HUES64 (cell line): ENCODE results near the gene KCP.
"Not testable (repeated sequence)": the region's sequence is repeated elsewhere in the genome, so short reads cannot be mapped to it uniquely, and the experiment has no call there.

Experiments used
- H3K27ac ChIP-seq: 2 replicates; pipeline ENCODE4 v1.7.0; 2013; ENCODE audit warnings: low read depth, low read length, inconsistent platforms
- H3K27me3 ChIP-seq: 2 replicates; pipeline ENCODE4 v1.6.1; 2013; ENCODE audit warnings: mild to moderate bottlenecking, low read length; ENCODE audit not compliant: insufficient read depth
- H3K36me3 ChIP-seq: 2 replicates; pipeline ENCODE4 v1.6.1; 2013; ENCODE audit warnings: mild to moderate bottlenecking, low read length; ENCODE audit not compliant: insufficient read depth
- H3K4me1 ChIP-seq: 2 replicates; pipeline ENCODE4 v1.6.1; 2013; ENCODE audit warnings: mild to moderate bottlenecking, low read length, moderate library complexity; ENCODE audit not compliant: insufficient read depth
- H3K4me3 ChIP-seq: 2 replicates; pipeline ENCODE4 v1.5.1; 2013; ENCODE audit warnings: mild to moderate bottlenecking, low read length, moderate library complexity
- H3K9ac ChIP-seq: 2 replicates; pipeline ENCODE4 v1.6.1; 2013; ENCODE audit warnings: mild to moderate bottlenecking, low read depth, low read length
- H3K9me3 ChIP-seq: 2 replicates; pipeline ENCODE4 v1.6.1; 2013; ENCODE audit warnings: low read depth, low read length; ENCODE audit not compliant: insufficient read depth
- WGBS: fragments of 150-250, 120-280 bp; methylation state at CpG from one replicate; pipeline ENCODE4 v1.1.7; 2013; ENCODE audit warnings: missing lambda C conversion rate; 5-methylcytosine and 5-hydroxymethylcytosine counted together

KCP gene

DNA sequence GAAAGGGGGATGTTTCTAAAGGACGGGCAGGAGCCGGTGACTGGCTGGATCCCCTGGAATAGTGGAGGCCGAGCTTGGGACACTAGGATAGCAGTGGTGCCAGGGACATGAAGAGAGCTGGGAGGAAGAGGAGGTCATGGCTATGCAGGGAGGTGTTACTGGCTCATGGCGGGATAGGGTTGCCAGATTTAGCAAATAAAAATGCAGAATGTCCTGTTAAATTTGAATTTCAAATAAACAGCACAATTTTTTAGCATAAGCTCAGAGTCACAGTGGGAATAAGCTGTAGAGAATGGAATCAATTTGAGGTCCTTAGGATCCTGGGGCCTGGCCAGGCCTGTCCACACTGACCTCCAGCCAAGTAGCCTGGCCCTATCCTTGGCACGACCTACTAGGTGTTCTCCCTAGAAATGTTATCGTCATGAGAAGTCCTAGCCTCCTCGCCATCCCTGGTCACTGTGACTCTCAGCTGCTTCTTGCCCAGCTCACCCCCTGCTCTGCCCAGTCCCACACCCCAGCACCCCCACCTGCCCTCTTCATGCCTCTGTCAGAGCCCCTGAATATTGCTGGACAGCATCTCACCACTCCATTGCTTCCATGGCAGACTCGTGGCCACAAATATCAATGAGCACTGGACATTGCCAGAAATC is 7.6 kb upstream of the KCP start:
- H3K27ac ChIP-seq = no peak overlapping the region
- H3K4me3 ChIP-seq = no peak overlapping the region
- no peak overlapping the region for H3K9ac ChIP-seq
- H3K9me3 ChIP-seq = no peaks in the 10 kb centered on the region
- no peaks in the 10 kb centered on the region for H3K36me3 ChIP-seq
- H3K27me3 ChIP-seq = peaks cover 39% of the 10 kb centered on the region
- peaks cover 11% of the 10 kb centered on the region; the same call in 1 of the 2 replicates for H3K4me1 ChIP-seq
- 91% methylated on average over 7 of the region's 8 CpGs for WGBS

- Histone ChIP-seq H3K4me1 (peaks cover 11% of the 10 kb centered on the region; the same call in 1 of the 2 replicates), H3K27ac (no peak overlapping the region), H3K4me3 (no peak overlapping the region), H3K36me3 (no peaks in the 10 kb centered on the region), H3K9ac (no peak overlapping the region), H3K9me3 (no peaks in the 10 kb centered on the region), H3K27me3 (peaks cover 39% of the 10 kb centered on the region)
- WGBS = 94% methylated on average over 2 of the region's 2 CpGs
Measured at GRCh38 chr7:128917122-128917521, 6.6 kb upstream of the KCP start.

GRCh38 chr7:128916643-128916915 is 6.1 kb upstream of the KCP start:
- Histone ChIP-seq H3K4me1 (peaks cover 15% of the 10 kb centered on the region; the same call in 1 of the 2 replicates), H3K27ac (no peak overlapping the region), H3K9ac (no peak overlapping the region), H3K9me3 (no peaks in the 10 kb centered on the region), H3K4me3 (no peak overlapping the region), H3K36me3 (no peaks in the 10 kb centered on the region), H3K27me3 (peaks cover 39% of the 10 kb centered on the region)
- WGBS = 92% methylated on average over 7 of the region's 7 CpGs

- Histone ChIP-seq H3K4me1 (peaks cover 19% of the 10 kb centered on the region), H3K9me3 (no peaks in the 10 kb centered on the region), H3K36me3 (no peaks in the 10 kb centered on the region), H3K27me3 (peaks cover 43% of the 10 kb centered on the region), H3K9ac (no peak overlapping the region), H3K4me3 (peak overlapping the region; percentile 42), H3K27ac (no peak overlapping the region)
- WGBS = 94% methylated on average over 69 of the region's 69 CpGs
Measured at GRCh38 chr7:128915841-128916642, 5.5 kb upstream of the KCP start.

- WGBS = 89% methylated on average over 33 of the region's 34 CpGs
- H3K9me3 ChIP-seq = no peaks in the 10 kb centered on the region
- H3K27ac ChIP-seq = no peak overlapping the region
- H3K9ac ChIP-seq = no peak overlapping the region
- H3K4me3 ChIP-seq = peak overlapping the region; percentile 42
- H3K4me1 ChIP-seq = peaks cover 17% of the 10 kb centered on the region
- H3K36me3 ChIP-seq = no peaks in the 10 kb centered on the region
- H3K27me3 ChIP-seq = peaks cover 50% of the 10 kb centered on the region
Measured at GRCh38 chr7:128915271-128915819, 4.8 kb upstream of the KCP start.

GRCh38 chr7:128914566-128915151 is 4.2 kb upstream of the KCP start:
- Histone ChIP-seq H3K27me3 (peaks cover 57% of the 10 kb centered on the region), H3K27ac (no peak overlapping the region), H3K4me3 (no peak overlapping the region), H3K9ac (no peak overlapping the region), H3K4me1 (peaks cover 17% of the 10 kb centered on the region), H3K36me3 (no peaks in the 10 kb centered on the region), H3K9me3 (no peaks in the 10 kb centered on the region)
- WGBS = 72% methylated on average over 10 of the region's 11 CpGs

GRCh38 chr7:128913870-128914565 is 3.5 kb upstream of the KCP start:
- H3K27ac ChIP-seq = no peak overlapping the region
- H3K36me3 ChIP-seq = no peaks in the 10 kb centered on the region
- WGBS = 89% methylated on average over 10 of the region's 10 CpGs
- peaks cover 59% of the 10 kb centered on the region for H3K27me3 ChIP-seq
- H3K9ac ChIP-seq = no peak overlapping the region
- peaks cover 21% of the 10 kb centered on the region for H3K4me1 ChIP-seq
- H3K9me3 ChIP-seq = no peaks in the 10 kb centered on the region
- H3K4me3 ChIP-seq = no peak overlapping the region

- not testable (repeated sequence) for H3K27ac ChIP-seq, H3K9me3 ChIP-seq, H3K4me3 ChIP-seq, H3K9ac ChIP-seq, H3K36me3 ChIP-seq
- Histone ChIP-seq H3K27me3 (peaks cover 67% of the 10 kb centered on the region), H3K4me1 (peaks cover 21% of the 10 kb centered on the region)
- WGBS = 95% methylated on average over 3 of the region's 20 CpGs
Measured at GRCh38 chr7:128912709-128913495, 2.4 kb upstream of the KCP start.

DNA sequence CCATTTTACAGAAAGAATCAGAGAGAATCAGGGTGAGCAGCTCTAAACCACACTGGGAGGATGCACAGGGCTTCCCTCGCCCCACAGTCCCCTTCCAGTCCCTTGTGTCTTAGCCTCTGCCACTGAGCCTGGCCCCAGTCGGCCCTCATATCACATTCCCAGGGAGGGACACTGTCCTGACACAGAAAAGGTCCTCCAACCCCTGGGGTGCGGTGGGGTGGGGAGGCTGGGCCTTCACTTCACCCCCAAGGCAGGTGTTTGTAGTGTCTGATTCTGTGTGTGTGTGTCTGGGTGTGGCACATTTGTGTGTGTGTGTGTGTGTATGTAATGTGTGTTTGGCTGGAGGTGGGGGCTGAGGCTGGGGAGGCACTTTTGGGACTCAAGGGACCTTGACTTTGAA is 1.8 kb upstream of the KCP start:
- 83% methylated on average over 3 of the region's 3 CpGs for WGBS
- H3K4me3 ChIP-seq = no peak overlapping the region
- H3K4me1 ChIP-seq = peaks cover 21% of the 10 kb centered on the region
- no peak overlapping the region for H3K27ac ChIP-seq
- no peaks in the 10 kb centered on the region for H3K9me3 ChIP-seq
- peaks cover 67% of the 10 kb centered on the region for H3K27me3 ChIP-seq
- no peak overlapping the region for H3K9ac ChIP-seq
- no peaks in the 10 kb centered on the region for H3K36me3 ChIP-seq

DNA sequence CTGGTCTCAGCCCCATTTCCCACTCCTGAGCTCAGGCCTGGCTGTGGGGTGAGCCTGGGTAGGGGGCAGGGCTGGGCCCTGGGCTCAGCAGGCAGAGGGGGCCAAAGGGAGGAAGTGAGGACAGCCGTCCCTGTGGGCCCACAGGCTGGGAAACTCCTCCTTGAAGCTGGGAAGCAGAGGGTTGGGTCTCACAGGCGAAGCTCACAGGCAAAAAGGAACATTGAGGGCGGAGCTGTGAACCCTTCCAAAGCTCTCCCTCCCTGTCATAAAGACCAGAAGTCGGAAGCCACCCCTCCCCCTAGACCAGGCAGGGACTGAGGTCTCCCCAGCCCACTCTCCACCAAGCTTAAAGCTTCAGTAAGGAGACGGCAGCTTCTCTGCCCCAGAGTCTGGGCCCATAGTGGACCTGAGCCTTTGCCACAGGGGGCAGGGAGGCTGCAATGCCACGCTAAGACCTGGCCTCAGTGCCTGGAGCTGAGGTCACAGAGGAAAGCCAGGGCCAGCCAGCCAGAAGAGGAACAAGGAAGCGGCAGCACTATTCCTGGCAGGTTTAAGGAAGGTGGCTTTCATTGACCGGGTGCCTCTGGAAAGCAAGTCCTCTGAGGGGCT is 1.0 kb upstream of the KCP start:
- H3K4me1 ChIP-seq = peaks cover 21% of the 10 kb centered on the region
- peak overlapping the region; percentile 61; the same call in 1 of the 2 replicates for H3K27ac ChIP-seq
- H3K27me3 ChIP-seq = peaks cover 59% of the 10 kb centered on the region
- H3K9ac ChIP-seq = no peak overlapping the region; the same call in 1 of the 2 replicates
- H3K9me3 ChIP-seq = no peaks in the 10 kb centered on the region
- 20% methylated on average over 8 of the region's 8 CpGs for WGBS
- no peak overlapping the region for H3K4me3 ChIP-seq
- H3K36me3 ChIP-seq = no peaks in the 10 kb centered on the region
